Measurements from ENCODE around the gene ZNF683. TPM values are rescaled to one million over a fixed set of nuclear protein-coding genes. Genes with fewer than 3 reads are reported as not detected.

The ZNF683 gene
- polyA plus RNA-seq, 1 donor (not counting 4 experiments of a cell fraction or from before 2014, with no cell fraction given): not detected

DNA sequence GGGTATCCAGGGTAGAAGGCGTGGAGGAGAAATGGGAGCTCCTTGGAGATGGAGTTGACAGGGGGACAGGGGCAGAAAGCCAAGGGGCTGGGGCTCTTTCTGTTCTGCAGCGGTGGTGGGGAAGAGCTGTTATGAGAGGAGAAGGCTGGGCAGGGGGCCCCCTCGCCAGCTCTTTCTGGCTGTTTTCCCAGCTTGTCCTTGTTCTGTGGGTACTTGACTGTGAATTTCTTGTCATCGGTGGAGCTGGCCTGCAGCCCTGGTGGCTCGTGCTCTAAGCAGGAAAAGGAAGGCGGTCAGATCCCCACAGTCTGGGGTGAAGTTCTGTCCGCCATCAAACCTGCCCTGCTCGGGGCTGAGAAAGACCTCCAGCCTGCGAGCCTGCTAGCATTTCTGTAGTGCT lies 7.6 kb downstream of the ZNF683 start:
- H3K9me1 ChIP-seq (ENCODE audit: control insufficient read depth, extremely low read depth, insufficient read depth, low read length): no peaks in the 10 kb centered on the region
- peaks cover 3% of the 10 kb centered on the region for H3K4me1 ChIP-seq (ENCODE audit: control insufficient read depth, extremely low read depth, insufficient read depth, low read length)
- H2AFZ ChIP-seq (ENCODE audit: control insufficient read depth, low read length): no peak overlapping the region
- H3K9me3 ChIP-seq (ENCODE audit: control insufficient read depth, low read depth, low read length): no peaks in the 10 kb centered on the region
- H3K4me2 ChIP-seq (ENCODE audit: control insufficient read depth, extremely low read depth, insufficient read depth, low read depth, low read length): no peak overlapping the region
- no peaks in the 10 kb centered on the region for H4K20me1 ChIP-seq (ENCODE audit: control insufficient read depth, extremely low read depth, insufficient read depth, low read length)
- H3K4me3 ChIP-seq (ENCODE audit: control insufficient read depth in 2 of 3, extremely low read depth in 1 of 3, insufficient read depth in 2 of 3, low read depth in 1 of 3, low read length in 3 of 3): no peak overlapping the region
- H3K36me3 ChIP-seq (ENCODE audit: control insufficient read depth in 2 of 2, extremely low read depth in 1 of 2, insufficient read depth in 2 of 2, low read length in 2 of 2): no peaks in the 10 kb centered on the region
- TF ChIP-seq, protein P1, sequence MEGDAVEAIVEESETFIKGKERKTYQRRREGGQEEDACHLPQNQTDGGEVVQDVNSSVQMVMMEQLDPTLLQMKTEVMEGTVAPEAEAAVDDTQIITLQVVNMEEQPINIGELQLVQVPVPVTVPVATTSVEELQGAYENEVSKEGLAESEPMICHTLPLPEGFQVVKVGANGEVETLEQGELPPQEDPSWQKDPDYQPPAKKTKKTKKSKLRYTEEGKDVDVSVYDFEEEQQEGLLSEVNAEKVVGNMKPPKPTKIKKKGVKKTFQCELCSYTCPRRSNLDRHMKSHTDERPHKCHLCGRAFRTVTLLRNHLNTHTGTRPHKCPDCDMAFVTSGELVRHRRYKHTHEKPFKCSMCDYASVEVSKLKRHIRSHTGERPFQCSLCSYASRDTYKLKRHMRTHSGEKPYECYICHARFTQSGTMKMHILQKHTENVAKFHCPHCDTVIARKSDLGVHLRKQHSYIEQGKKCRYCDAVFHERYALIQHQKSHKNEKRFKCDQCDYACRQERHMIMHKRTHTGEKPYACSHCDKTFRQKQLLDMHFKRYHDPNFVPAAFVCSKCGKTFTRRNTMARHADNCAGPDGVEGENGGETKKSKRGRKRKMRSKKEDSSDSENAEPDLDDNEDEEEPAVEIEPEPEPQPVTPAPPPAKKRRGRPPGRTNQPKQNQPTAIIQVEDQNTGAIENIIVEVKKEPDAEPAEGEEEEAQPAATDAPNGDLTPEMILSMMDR (optimal IDR thresholded peaks at IDR 0.05 in 1 of 3, IDR thresholded peaks at IDR 0.05 in 1 of 3, conservative IDR thresholded peaks at IDR 0.05 in 1 of 3; ENCODE audit: extremely low read depth in 1 of 3, insufficient read depth in 2 of 3, low read length in 3 of 3): no peak
- TF ChIP-seq EZH2 (IDR thresholded peaks at IDR 0.05; ENCODE audit: low read length): no peak
- no peak overlapping the region for H3K9ac ChIP-seq (ENCODE audit: control insufficient read depth, extremely low read depth, insufficient read depth, low read length)
- dilution Hi-C loops (cut with MboI; ENCODE audit: extremely low pct_ligation_motif_present, low sequenced_read_pairs): no loop called here
- peaks cover 3% of the 10 kb centered on the region for H3K27me3 ChIP-seq (ENCODE audit: control insufficient read depth, extremely low read depth, insufficient read depth, low read length)
- H3K27ac ChIP-seq (ENCODE audit: control insufficient read depth, insufficient read depth, low read length): no peak overlapping the region
- no peaks in the 10 kb centered on the region for H3K79me2 ChIP-seq (ENCODE audit: control insufficient read depth, insufficient read depth, low read length)
- FAIRE-seq (no peak), DNase-seq (ENCODE audit: low read depth, low spot score) (no peak)

DNA sequence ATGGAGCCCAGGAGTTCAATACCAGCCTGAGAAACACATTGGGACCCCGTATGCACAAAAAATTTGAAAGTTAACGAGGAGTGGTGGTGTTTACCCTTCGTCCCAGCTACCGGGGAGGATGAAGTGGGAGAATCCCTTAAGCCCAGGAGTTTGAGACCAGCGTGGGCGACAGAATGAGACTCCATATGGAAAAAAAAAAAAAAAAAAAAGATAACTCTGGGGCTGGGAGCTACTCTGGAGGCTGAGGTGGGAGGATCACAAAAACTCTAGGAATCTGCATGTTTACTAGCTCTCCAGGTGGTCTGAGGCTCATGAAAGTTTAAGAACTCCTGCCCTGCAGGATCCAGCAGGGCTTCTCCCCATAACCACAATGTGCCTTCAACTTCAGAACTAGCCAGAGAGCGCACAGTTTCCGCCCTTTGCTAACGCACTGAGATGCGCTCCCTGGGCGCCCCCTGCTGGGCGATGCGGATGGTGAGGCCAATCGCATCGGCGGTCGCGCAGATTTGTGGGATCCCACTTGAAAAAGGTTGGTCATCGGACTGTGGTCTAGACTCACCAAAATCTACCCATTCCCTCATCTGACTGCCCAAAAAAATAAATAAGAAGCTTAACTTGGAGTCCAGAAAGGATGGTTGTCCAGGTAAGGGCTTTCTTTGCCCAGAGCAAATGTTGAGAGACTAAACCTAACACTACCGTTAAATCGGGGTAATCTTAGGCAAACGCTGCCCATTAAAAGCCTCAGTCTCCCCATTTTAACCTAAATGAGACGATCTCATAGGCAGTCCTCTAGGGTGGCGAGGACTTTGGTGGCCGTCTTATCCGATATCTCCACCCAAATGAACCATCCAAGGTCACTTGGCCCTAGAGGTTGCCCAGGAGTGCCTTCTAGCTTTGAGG lies 8.8 kb downstream of the ZNF683 start:
- no peak overlapping the region for H3K4me2 ChIP-seq (ENCODE audit: control insufficient read depth, extremely low read depth, insufficient read depth, low read depth, low read length)
- dilution Hi-C loops (cut with MboI; ENCODE audit: extremely low pct_ligation_motif_present, low sequenced_read_pairs): no loop called here
- peaks cover 3% of the 10 kb centered on the region for H3K27me3 ChIP-seq (ENCODE audit: control insufficient read depth, extremely low read depth, insufficient read depth, low read length)
- H3K4me1 ChIP-seq (ENCODE audit: control insufficient read depth, extremely low read depth, insufficient read depth, low read length): peaks cover 10% of the 10 kb centered on the region
- DNase-seq (ENCODE audit: low read depth, low spot score) (no peak), FAIRE-seq (peak; percentile 84)
- H3K4me3 ChIP-seq (ENCODE audit: control insufficient read depth in 2 of 3, extremely low read depth in 1 of 3, insufficient read depth in 2 of 3, low read depth in 1 of 3, low read length in 3 of 3): no peak overlapping the region
- H3K9me3 ChIP-seq (ENCODE audit: control insufficient read depth, low read depth, low read length): no peaks in the 10 kb centered on the region
- no peaks in the 10 kb centered on the region for H4K20me1 ChIP-seq (ENCODE audit: control insufficient read depth, extremely low read depth, insufficient read depth, low read length)
- no peaks in the 10 kb centered on the region for H3K36me3 ChIP-seq (ENCODE audit: control insufficient read depth in 2 of 2, extremely low read depth in 1 of 2, insufficient read depth in 2 of 2, low read length in 2 of 2)
- TF ChIP-seq, protein P1 (optimal IDR thresholded peaks at IDR 0.05 in 1 of 3, IDR thresholded peaks at IDR 0.05 in 1 of 3, conservative IDR thresholded peaks at IDR 0.05 in 1 of 3; ENCODE audit: extremely low read depth in 1 of 3, insufficient read depth in 2 of 3, low read length in 3 of 3): peak; percentile 93 to 98 (median 94)
- no peak for TF ChIP-seq EZH2 (IDR thresholded peaks at IDR 0.05; ENCODE audit: low read length)
- no peak overlapping the region for H3K27ac ChIP-seq (ENCODE audit: control insufficient read depth, insufficient read depth, low read length)
- no peaks in the 10 kb centered on the region for H3K9me1 ChIP-seq (ENCODE audit: control insufficient read depth, extremely low read depth, insufficient read depth, low read length)
- no peaks in the 10 kb centered on the region for H3K79me2 ChIP-seq (ENCODE audit: control insufficient read depth, insufficient read depth, low read length)
- no peak overlapping the region for H2AFZ ChIP-seq (ENCODE audit: control insufficient read depth, low read length)
- no peak overlapping the region for H3K9ac ChIP-seq (ENCODE audit: control insufficient read depth, extremely low read depth, insufficient read depth, low read length)
